Measurements from ENCODE around the gene TACC2. TPM values are rescaled to one million over a fixed set of nuclear protein-coding genes. Genes with fewer than 3 reads are reported as not detected.

Gene TACC2
- total and polyA plus RNA-seq, 2 donors (not counting 3 experiments of a cell fraction or from before 2014, with no cell fraction given) = 14.4 to 46.2 TPM

- Histone ChIP-seq H4K20me1 (replicated peaks; ENCODE audit: control insufficient read depth, extremely low read depth, insufficient read depth, low read length) (no peaks in the 10 kb centered on the region), H2AFZ (ENCODE audit: low read depth, low read length) (no peak overlapping the region), H3K9me3 (replicated peaks; ENCODE audit: control insufficient read depth, insufficient read depth, low read length) (no peaks in the 10 kb centered on the region), H3K36me3 (ENCODE audit: control insufficient read depth in 2 of 2, extremely low read depth in 1 of 2, insufficient read depth in 2 of 2, low read length in 2 of 2) (peaks cover 0 to 4% of the 10 kb centered on the region in 2 experiments), H3K4me2 (ENCODE audit: insufficient read depth, low read length) (no peak overlapping the region), H3K9me1 (replicated peaks; ENCODE audit: control insufficient read depth, extremely low read depth, insufficient read depth, low read length) (no peaks in the 10 kb centered on the region), H3K27ac (ENCODE audit: insufficient read depth, low read depth, low read length) (no peak overlapping the region), H3K4me3 (replicated peaks in 1 of 3; ENCODE audit: insufficient read depth in 1 of 3, low read depth in 1 of 3, low read length in 3 of 3) (no peak overlapping the region), H3K27me3 (ENCODE audit: control insufficient read depth in 2 of 2, insufficient read depth in 2 of 2, low read length in 2 of 2) (no peaks in the 10 kb centered on the region), H3K4me1 (ENCODE audit: control insufficient read depth, extremely low read depth, insufficient read depth, low read length) (peaks cover 7% of the 10 kb centered on the region), H3K9ac (replicated peaks; ENCODE audit: extremely low read depth, insufficient read depth, low read length) (no peak overlapping the region), H3K79me2 (ENCODE audit: control insufficient read depth, insufficient read depth, low read length) (peaks cover 2% of the 10 kb centered on the region)
- intact Hi-C loops (cut with micrococcal nuclease) (no loop called here), dilution Hi-C loops (cut with MboI; ENCODE audit: extremely low pct_ligation_motif_present, low sequenced_read_pairs) (no loop called here)
- CTCF ChIA-PET = no interaction called here
- BruUV-seq (replicated peaks) = no TSS peak
- TF ChIP-seq POLR2A (IDR thresholded peaks at IDR 0.05; ENCODE audit: low read depth, low read length) (no peak), MYC (IDR thresholded peaks at IDR 0.05; ENCODE audit: low read depth, low read length) (no peak), JUN (IDR thresholded peaks at IDR 0.05; ENCODE audit: borderline replicate concordance, insufficient read depth, insufficient read length, low read depth) (no peak), FOS (IDR thresholded peaks at IDR 0.05; ENCODE audit: borderline replicate concordance, insufficient read depth, low read length) (no peak), POLR2AphosphoS5 (IDR thresholded peaks at IDR 0.05; ENCODE audit: insufficient read depth, low read depth, low read length) (no peak), EZH2 (IDR thresholded peaks at IDR 0.05; ENCODE audit: borderline replicate concordance, low read depth, low read length, severe bottlenecking) (no peak), GATA2 (IDR thresholded peaks at IDR 0.05; ENCODE audit: insufficient read depth, insufficient read length, low read depth, low read length) (no peak)
- TF ChIP-seq, protein P1, sequence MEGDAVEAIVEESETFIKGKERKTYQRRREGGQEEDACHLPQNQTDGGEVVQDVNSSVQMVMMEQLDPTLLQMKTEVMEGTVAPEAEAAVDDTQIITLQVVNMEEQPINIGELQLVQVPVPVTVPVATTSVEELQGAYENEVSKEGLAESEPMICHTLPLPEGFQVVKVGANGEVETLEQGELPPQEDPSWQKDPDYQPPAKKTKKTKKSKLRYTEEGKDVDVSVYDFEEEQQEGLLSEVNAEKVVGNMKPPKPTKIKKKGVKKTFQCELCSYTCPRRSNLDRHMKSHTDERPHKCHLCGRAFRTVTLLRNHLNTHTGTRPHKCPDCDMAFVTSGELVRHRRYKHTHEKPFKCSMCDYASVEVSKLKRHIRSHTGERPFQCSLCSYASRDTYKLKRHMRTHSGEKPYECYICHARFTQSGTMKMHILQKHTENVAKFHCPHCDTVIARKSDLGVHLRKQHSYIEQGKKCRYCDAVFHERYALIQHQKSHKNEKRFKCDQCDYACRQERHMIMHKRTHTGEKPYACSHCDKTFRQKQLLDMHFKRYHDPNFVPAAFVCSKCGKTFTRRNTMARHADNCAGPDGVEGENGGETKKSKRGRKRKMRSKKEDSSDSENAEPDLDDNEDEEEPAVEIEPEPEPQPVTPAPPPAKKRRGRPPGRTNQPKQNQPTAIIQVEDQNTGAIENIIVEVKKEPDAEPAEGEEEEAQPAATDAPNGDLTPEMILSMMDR (IDR thresholded peaks at IDR 0.05; ENCODE audit: extremely low read depth in 1 of 2, insufficient read depth in 1 of 2, low read depth in 1 of 2, low read length in 2 of 2) = no peak
- TF ChIP-seq, protein P2, sequence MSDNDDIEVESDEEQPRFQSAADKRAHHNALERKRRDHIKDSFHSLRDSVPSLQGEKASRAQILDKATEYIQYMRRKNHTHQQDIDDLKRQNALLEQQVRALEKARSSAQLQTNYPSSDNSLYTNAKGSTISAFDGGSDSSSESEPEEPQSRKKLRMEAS (IDR thresholded peaks at IDR 0.05; ENCODE audit: insufficient read depth, insufficient read length) = no peak
- FAIRE-seq (no peak), DNase-seq (ENCODE audit: low read depth, low spot score) (no peak)
- POLR2A ChIA-PET = no interaction called here
These were observed 208.8 kb downstream of the TACC2 start for GRCh38 chr10:122197611-122198222.
